B cell (primary cell): ENCODE data around the gene BRPF3. TPM values are rescaled to one million over a fixed set of nuclear protein-coding genes. Genes with fewer than 3 reads are reported as not detected.

ENCODE experiments used
- ATAC-seq: fragments of 200-7000 bp; cut with Tn5 transposase; one replicate; pipeline ENCODE4 v1.10.0; 2021; ENCODE audit warnings: low read depth, mild to moderate bottlenecking, moderate number of reproducible peaks, moderate library complexity
- CTCF ChIA-PET: fragments of 350-600 bp; sonication (Branson Sonifier 250); formaldehyde crosslinking; loops from one replicate; lab custom pipeline; 2021; ENCODE audit warnings: antibody characterized with exemption, inconsistent platforms; lab: Charles Lee
- POLR2A ChIA-PET: fragments of 350-600 bp; sonication (Branson Sonifier 250); formaldehyde crosslinking; loops from one replicate; lab custom pipeline; 2021; ENCODE audit warnings: antibody characterized with exemption; lab: Charles Lee
- DNase-seq: peaks from one replicate; pipeline ENCODE4 v3.0.0; 2013
- H2AFZ ChIP-seq: 2 replicates; pipeline ENCODE4 v1.6.1; 2012; ENCODE audit warnings: mild to moderate bottlenecking, low read depth, low read length; ENCODE audit not compliant: insufficient read depth, poor library complexity, severe bottlenecking
- H3K27ac ChIP-seq, 2 donors: 1 replicate in 1 of 2; 2 replicates in 1 of 2; pipeline ENCODE4 v1.5.1; 2012 to 2013; ENCODE audit warnings: low read length in 2 of 2, mild to moderate bottlenecking in 2 of 2, moderate library complexity in 1 of 2
- H3K27me3 ChIP-seq, 4 experiments: fragments of 200-600 bp in 1 of 4; sonication (generic) in 1 of 4; replicated peaks in 1 of 4; 1 replicate in 2 of 4; 2 replicates in 2 of 4; pipeline versions ENCODE4 v1.6.1 to v1.7.0; 2013 to 2016; ENCODE audit warnings: low read length in 3 of 4, mild to moderate bottlenecking in 2 of 4, mixed read lengths in 1 of 4, moderate library complexity in 1 of 4; ENCODE audit not compliant: insufficient read depth in 4 of 4, control insufficient read depth in 3 of 4; ENCODE audit errors: control extremely low read depth in 1 of 4
- H3K36me3 ChIP-seq, 2 experiments: replicated peaks in 1 of 2; 1 replicate in 1 of 2; 2 replicates in 1 of 2; pipeline versions ENCODE4 v1.6.1 to v1.7.1; 2013; ENCODE audit warnings: low read length in 1 of 2; ENCODE audit not compliant: insufficient read depth in 2 of 2, control insufficient read depth in 1 of 2; ENCODE audit errors: control extremely low read depth in 1 of 2, extremely low read depth in 1 of 2
- H3K4me1 ChIP-seq, 2 donors: fragments of 200-600 bp in 1 of 2; sonication (generic) in 1 of 2; 1 replicate in 1 of 2; 2 replicates in 1 of 2; pipeline versions ENCODE4 v1.5.1 to v1.6.1; 2013 to 2017; ENCODE audit warnings: low read length in 2 of 2; ENCODE audit not compliant: control insufficient read depth in 2 of 2, insufficient read depth in 2 of 2
- H3K4me2 ChIP-seq: replicated peaks from 2 replicates; pipeline ENCODE3; 2012; ENCODE audit warnings: mild to moderate bottlenecking, low read depth, low read length; ENCODE audit not compliant: poor library complexity, severe bottlenecking
- H3K4me3 ChIP-seq, 5 experiments: fragments of 200-600 bp in 1 of 5; sonication (generic) in 1 of 5; 1 replicate in 3 of 5; 2 replicates in 2 of 5; pipeline versions ENCODE4 v1.5.1 to v1.7.0; 2011 to 2016; ENCODE audit warnings: low read length in 4 of 5, mild to moderate bottlenecking in 4 of 5, low read depth in 2 of 5, control low read depth in 1 of 5, moderate library complexity in 1 of 5; ENCODE audit not compliant: insufficient read depth in 1 of 5; ENCODE audit errors: control extremely low read depth in 1 of 5, extremely low read depth in 1 of 5
- H3K79me2 ChIP-seq: fragments of 200-600 bp; sonication (generic); one replicate; pipeline ENCODE4 v1.6.0; 2016; ENCODE audit warnings: low read length; ENCODE audit not compliant: control insufficient read depth, insufficient read depth
- H3K9ac ChIP-seq: fragments of 200-600 bp; sonication (generic); 2 replicates; pipeline ENCODE4 v1.6.1; 2017; ENCODE audit warnings: mild to moderate bottlenecking, low read length, moderate library complexity
- H3K9me3 ChIP-seq, 3 donors: one replicate each; pipeline versions ENCODE4 v1.6.1 to v1.7.1; 2013; ENCODE audit warnings: low read length in 2 of 3; ENCODE audit not compliant: control insufficient read depth in 2 of 3, insufficient read depth in 1 of 3; ENCODE audit errors: control extremely low read depth in 1 of 3
- H4K20me1 ChIP-seq: 2 replicates; pipeline ENCODE4 v1.6.0; 2012; ENCODE audit warnings: mild to moderate bottlenecking, low read length; ENCODE audit not compliant: insufficient read depth, control insufficient read depth, poor library complexity, severe bottlenecking
- H3K27ac Mint-ChIP-seq: one replicate; pipeline ENCODE4 v1.8.0; 2021; ENCODE audit warnings: mixed read lengths
- H3K27me3 Mint-ChIP-seq: one replicate; pipeline ENCODE4 v1.8.0; 2021; ENCODE audit warnings: mixed read lengths
- H3K4me1 Mint-ChIP-seq: one replicate; pipeline ENCODE4 v1.8.0; 2021; ENCODE audit warnings: mixed read lengths
- H3K4me3 Mint-ChIP-seq: one replicate; pipeline ENCODE4 v1.8.0; 2021; ENCODE audit warnings: mixed read lengths
- H3K9me3 Mint-ChIP-seq: one replicate; pipeline ENCODE4 v1.8.0; 2022; ENCODE audit warnings: mixed read lengths; ENCODE audit not compliant: insufficient read depth
- EZH2 ChIP-seq: IDR thresholded peaks from 2 replicates; pipeline ENCODE4 v1.6.1; 2012; ENCODE audit warnings: borderline replicate concordance, low read depth, mild to moderate bottlenecking, moderate library complexity, low read length; ENCODE audit not compliant: insufficient read depth, poor library complexity, severe bottlenecking
- WGBS: methylation state at CpG from one replicate; pipeline ENCODE4 v1.1.5; 2013; ENCODE audit warnings: missing lambda C conversion rate; ENCODE audit not compliant: insufficient coverage; 5-methylcytosine and 5-hydroxymethylcytosine counted together
- intact Hi-C: fragments of 100-400 bp; cut with micrococcal nuclease; formaldehyde crosslinking; loops from one replicate; pipeline ENCODE4 v1.10.0; 2022
- polyA plus RNA-seq: library from polyadenylated mRNA; depleted of rRNA; stranded (reverse); fragments of >200 nt; gene quantifications from 2 replicates; pipeline ENCODE4 v1.2.3, GENCODE V29; 2012
- total RNA-seq, 2 donors: library from RNA; stranded (reverse); fragments of 120-200 nt in 1 of 2; gene quantifications; 1 replicate in 1 of 2; 2 replicates in 1 of 2; pipeline versions ENCODE4 v1.2.3 to v1.2.4, GENCODE V29; 2013 to 2022
- TF ChIP-seq, protein P1 (sequence below): fragments of 200-600 bp; IDR thresholded peaks from one replicate; pipeline ENCODE4 v1.8.0; 2022; ENCODE audit warnings: antibody characterized with exemption, mild to moderate bottlenecking

The BRPF3 gene
- total and polyA plus RNA-seq, 2 donors (not counting 1 experiment from before 2014, with no cell fraction given): 17.1 to 29.4 TPM

GRCh38 chr6:36226438-36227047 lies 30.0 kb downstream of the BRPF3 start:
- Histone ChIP-seq H3K9ac (no peak overlapping the region), H3K36me3 (peaks cover 4 to 74% of the 10 kb centered on the region in 2 experiments), H3K4me2 (no peak overlapping the region), H3K27me3 (no peaks in the 10 kb centered on the region), H4K20me1 (no peaks in the 10 kb centered on the region), H3K79me2 (no peaks in the 10 kb centered on the region), H3K27ac (no peak overlapping the region), H3K4me3 (no peak overlapping the region), H2AFZ (no peak overlapping the region), H3K9me3 (no peaks in the 10 kb centered on the region), H3K4me1 (no peaks in the 10 kb centered on the region)
- no peaks in the 10 kb centered on the region for H3K27me3 Mint-ChIP-seq
- TF ChIP-seq, protein P1, sequence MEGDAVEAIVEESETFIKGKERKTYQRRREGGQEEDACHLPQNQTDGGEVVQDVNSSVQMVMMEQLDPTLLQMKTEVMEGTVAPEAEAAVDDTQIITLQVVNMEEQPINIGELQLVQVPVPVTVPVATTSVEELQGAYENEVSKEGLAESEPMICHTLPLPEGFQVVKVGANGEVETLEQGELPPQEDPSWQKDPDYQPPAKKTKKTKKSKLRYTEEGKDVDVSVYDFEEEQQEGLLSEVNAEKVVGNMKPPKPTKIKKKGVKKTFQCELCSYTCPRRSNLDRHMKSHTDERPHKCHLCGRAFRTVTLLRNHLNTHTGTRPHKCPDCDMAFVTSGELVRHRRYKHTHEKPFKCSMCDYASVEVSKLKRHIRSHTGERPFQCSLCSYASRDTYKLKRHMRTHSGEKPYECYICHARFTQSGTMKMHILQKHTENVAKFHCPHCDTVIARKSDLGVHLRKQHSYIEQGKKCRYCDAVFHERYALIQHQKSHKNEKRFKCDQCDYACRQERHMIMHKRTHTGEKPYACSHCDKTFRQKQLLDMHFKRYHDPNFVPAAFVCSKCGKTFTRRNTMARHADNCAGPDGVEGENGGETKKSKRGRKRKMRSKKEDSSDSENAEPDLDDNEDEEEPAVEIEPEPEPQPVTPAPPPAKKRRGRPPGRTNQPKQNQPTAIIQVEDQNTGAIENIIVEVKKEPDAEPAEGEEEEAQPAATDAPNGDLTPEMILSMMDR: no peak
- no peak for TF ChIP-seq EZH2
- 100% methylated on average over 3 of the region's 4 CpGs for WGBS
- no peak overlapping the region for H3K27ac Mint-ChIP-seq
- H3K4me3 Mint-ChIP-seq: no peak overlapping the region
- ATAC-seq: no peak
- ChIA-PET CTCF (no interaction called here), POLR2A (no interaction called here)
- H3K9me3 Mint-ChIP-seq: no peaks in the 10 kb centered on the region
- DNase-seq: no peak
- intact Hi-C loops: no loop called here
- no peaks in the 10 kb centered on the region for H3K4me1 Mint-ChIP-seq

DNA sequence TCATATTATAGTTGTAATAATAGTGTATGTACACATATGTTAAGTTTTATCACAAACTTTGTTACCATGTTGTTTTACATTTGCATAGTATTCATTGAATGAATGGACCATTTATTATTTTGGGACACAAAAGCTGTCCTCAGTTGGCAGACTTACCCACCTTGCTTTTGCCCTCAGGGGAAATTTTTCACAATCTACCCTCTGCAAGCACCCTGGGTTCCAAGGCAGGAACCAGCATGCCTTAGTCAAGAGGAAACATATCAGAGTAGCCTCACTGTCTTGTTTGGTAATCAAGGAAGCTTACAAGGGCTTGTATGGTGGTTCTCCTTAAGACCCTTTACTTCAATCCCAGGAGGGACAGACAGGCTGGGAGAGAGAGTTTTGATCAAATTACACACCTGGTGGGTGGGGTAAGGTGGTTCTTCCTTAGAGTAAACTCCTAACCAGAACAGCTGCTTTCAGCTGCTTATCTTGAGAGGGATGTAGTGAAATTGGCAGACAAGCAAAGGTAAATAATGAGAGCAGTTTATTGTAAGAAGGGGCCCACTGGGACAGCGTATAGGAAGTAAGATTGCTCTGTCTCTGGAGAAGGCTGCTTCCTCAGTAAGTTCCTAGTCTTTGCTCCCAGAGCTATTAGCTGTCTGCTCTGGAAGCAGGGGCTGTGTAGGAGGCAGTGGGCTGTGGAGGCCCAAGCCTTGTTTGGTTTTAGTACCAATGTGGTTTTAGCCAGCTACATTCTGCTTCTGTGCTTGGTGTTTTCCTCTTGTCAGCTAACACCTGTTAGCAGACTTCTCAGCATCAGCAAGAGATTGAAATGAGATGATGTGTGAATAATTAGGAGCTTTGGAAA lies 31.1 kb downstream of the BRPF3 start:
- Histone ChIP-seq H3K79me2 (no peaks in the 10 kb centered on the region), H3K9me3 (no peaks in the 10 kb centered on the region), H3K9ac (no peak overlapping the region), H3K27ac (no peak overlapping the region), H3K27me3 (no peaks in the 10 kb centered on the region), H4K20me1 (no peaks in the 10 kb centered on the region), H3K4me2 (no peak overlapping the region), H3K4me1 (no peaks in the 10 kb centered on the region), H3K4me3 (no peak overlapping the region), H3K36me3 (peaks cover 4 to 65% of the 10 kb centered on the region in 2 experiments), H2AFZ (no peak overlapping the region)
- no peak for ATAC-seq
- POLR2A ChIA-PET: no interaction called here
- 92% methylated on average over 1 of the region's 1 CpG for WGBS
- no peak for DNase-seq
- Mint-ChIP-seq H3K27ac (no peak overlapping the region), H3K4me1 (no peaks in the 10 kb centered on the region), H3K9me3 (no peaks in the 10 kb centered on the region), H3K27me3 (no peaks in the 10 kb centered on the region), H3K4me3 (no peak overlapping the region)
- no peak for TF ChIP-seq EZH2
- TF ChIP-seq, protein P1: no peak
- intact Hi-C loops: no loop called here
- CTCF ChIA-PET: interaction anchor here (0.6 kb wide), 1 partner anchor 308 kb away, joined by 3 read pairs; no protein-coding TSS in a partner anchor
